HepG2 (cell line): ENCODE results near the gene OVAAL.

Experiments
- BCL3 ChIP-seq: sonication (generic); formaldehyde crosslinking; IDR thresholded peaks from 2 replicates; pipeline ENCODE4 v1.5.1; 2020; ENCODE audit warnings: mild to moderate bottlenecking, missing genetic modification reagents, moderate library complexity
- CBX2 ChIP-seq, 2 experiments: fragments of 200-600 bp in 1 of 2; sonication (generic); formaldehyde crosslinking in 1 of 2; IDR thresholded peaks; 2 replicates each; pipeline versions ENCODE4 v1.7.0 to v1.8.1; 2018 to 2022; ENCODE audit warnings: low read depth in 2 of 2, low read length in 1 of 2, mild to moderate bottlenecking in 1 of 2, missing genetic modification reagents in 1 of 2
- CTCF ChIP-seq: sonication (generic); formaldehyde crosslinking; IDR thresholded peaks from 2 replicates; pipeline ENCODE4 v1.5.0; 2020; ENCODE audit warnings: mild to moderate bottlenecking, missing genetic modification reagents, moderate library complexity
- HBP1 ChIP-seq: IDR thresholded peaks from 2 replicates; pipeline ENCODE4 v1.6.1; 2016; ENCODE audit warnings: low read depth, control low read depth
- SIN3A ChIP-seq: IDR thresholded peaks from 2 replicates; pipeline ENCODE4 v1.6.1; 2011; ENCODE audit warnings: low read depth, mild to moderate bottlenecking, control low read depth, low read length, borderline replicate concordance
- ZBTB10 ChIP-seq: sonication (generic); formaldehyde crosslinking; IDR thresholded peaks from 2 replicates; pipeline ENCODE4 v1.4.0; 2020; ENCODE audit warnings: missing genetic modification reagents, borderline replicate concordance
- ZBTB21 ChIP-seq: sonication (generic); formaldehyde crosslinking; IDR thresholded peaks from 2 replicates; pipeline ENCODE4 v1.4.0; 2020; ENCODE audit warnings: missing genetic modification reagents
- ZNF251 ChIP-seq: sonication (generic); formaldehyde crosslinking; IDR thresholded peaks from 2 replicates; pipeline ENCODE4 v1.9.0; 2021; ENCODE audit warnings: mild to moderate bottlenecking, missing genetic modification reagents
- ZNF768 ChIP-seq: sonication (generic); formaldehyde crosslinking; IDR thresholded peaks from 2 replicates; pipeline ENCODE4 v1.4.0; 2020; ENCODE audit warnings: missing genetic modification reagents

- no peak for TF ChIP-seq ZNF768
- TF ChIP-seq SIN3A, result no peak
- no peak for TF ChIP-seq HBP1
- no peak for TF ChIP-seq CBX2 (IDR thresholded peaks at IDR 0.05; ENCODE audit: low read depth, low read length)
- TF ChIP-seq CBX2 (CRISPR knock-in tag; IDR thresholded peaks at IDR 0.05; ENCODE audit: low read depth), result no peak
- no peak for TF ChIP-seq ZNF251
- no peak for TF ChIP-seq BCL3 (CRISPR knock-in tag)
- no peak for TF ChIP-seq ZBTB21
- TF ChIP-seq CTCF, result no peak
- no peak for TF ChIP-seq ZBTB10 (CRISPR knock-in tag)
Observed at GRCh38 chr1:180560200-180560867, 1.6 kb downstream of the OVAAL start.
